GM12891 (cell line): Measurements from ENCODE around the gene NDUFAF8.

Source experiments
- PAX5 ChIP-seq: IDR thresholded peaks from 2 replicates; pipeline ENCODE4 v1.6.1; 2011; ENCODE audit warnings: low read length, moderate library complexity, mild to moderate bottlenecking; ENCODE audit not compliant: insufficient read depth, severe bottlenecking
- POLR2A ChIP-seq: IDR thresholded peaks from 2 replicates; pipeline ENCODE4 v1.6.1; 2011; ENCODE audit warnings: low read depth, low read length, control low read depth
- POLR2AphosphoS5 ChIP-seq: IDR thresholded peaks from 2 replicates; pipeline ENCODE4 v1.6.1; 2011; ENCODE audit warnings: low read depth, low read length, control low read depth
- POU2F2 ChIP-seq: IDR thresholded peaks from 2 replicates; pipeline ENCODE4 v1.6.1; 2011; ENCODE audit warnings: low read depth, mild to moderate bottlenecking, control low read depth, low read length, moderate library complexity
- SPI1 ChIP-seq: IDR thresholded peaks from 2 replicates; pipeline ENCODE4 v1.6.1; 2011; ENCODE audit warnings: low read depth, low read length, control low read depth
- TAF1 ChIP-seq: IDR thresholded peaks from 2 replicates; pipeline ENCODE4 v1.6.1; 2011; ENCODE audit warnings: low read depth, low read length, control low read depth

GRCh38 chr17:81240761-81241160 is 1.6 kb downstream of the NDUFAF8 start:
- no peak for TF ChIP-seq TAF1
- TF ChIP-seq POLR2A: no peak
- TF ChIP-seq POLR2AphosphoS5: no peak
- no peak for TF ChIP-seq SPI1
- TF ChIP-seq PAX5: no peak
- no peak for TF ChIP-seq POU2F2
